ENCODE results near the gene MAGEA9B.
"Not testable (repeated sequence)": the region's sequence is repeated elsewhere in the genome, so short reads cannot be mapped to it uniquely, and the experiment has no call there.

Gene MAGEA9B

DNA sequence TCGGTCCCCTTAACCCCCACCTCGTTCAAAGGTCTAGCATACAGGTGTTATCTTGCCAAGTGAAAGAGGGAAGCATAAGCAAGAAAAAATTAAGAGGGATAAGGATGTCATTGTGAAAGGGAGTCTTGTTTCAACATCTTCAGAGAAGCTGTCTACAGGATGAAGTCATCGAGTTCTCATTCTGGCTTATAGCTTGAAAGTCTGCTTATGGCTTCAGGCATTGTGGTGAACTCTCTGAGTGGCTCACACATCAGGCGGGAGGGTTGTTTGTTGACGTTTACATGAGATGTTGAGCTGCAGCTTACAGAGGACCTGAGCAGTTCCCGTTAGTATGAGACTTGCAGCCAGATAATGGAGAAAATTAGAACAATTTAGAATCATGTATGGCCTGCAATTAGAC is 16.6 kb downstream of the MAGEA9B start:
- DNase-seq (ENCODE audit: low spot score) = no peak

- peak; percentile 27 for DNase-seq (ENCODE audit: low spot score)
These were observed 17.5 kb downstream of the MAGEA9B start for GRCh38 chrX:149569770-149570169.

GRCh38 chrX:149568701-149569296 is 18.5 kb downstream of the MAGEA9B start:
- no peak for DNase-seq (ENCODE audit: low spot score)

DNA sequence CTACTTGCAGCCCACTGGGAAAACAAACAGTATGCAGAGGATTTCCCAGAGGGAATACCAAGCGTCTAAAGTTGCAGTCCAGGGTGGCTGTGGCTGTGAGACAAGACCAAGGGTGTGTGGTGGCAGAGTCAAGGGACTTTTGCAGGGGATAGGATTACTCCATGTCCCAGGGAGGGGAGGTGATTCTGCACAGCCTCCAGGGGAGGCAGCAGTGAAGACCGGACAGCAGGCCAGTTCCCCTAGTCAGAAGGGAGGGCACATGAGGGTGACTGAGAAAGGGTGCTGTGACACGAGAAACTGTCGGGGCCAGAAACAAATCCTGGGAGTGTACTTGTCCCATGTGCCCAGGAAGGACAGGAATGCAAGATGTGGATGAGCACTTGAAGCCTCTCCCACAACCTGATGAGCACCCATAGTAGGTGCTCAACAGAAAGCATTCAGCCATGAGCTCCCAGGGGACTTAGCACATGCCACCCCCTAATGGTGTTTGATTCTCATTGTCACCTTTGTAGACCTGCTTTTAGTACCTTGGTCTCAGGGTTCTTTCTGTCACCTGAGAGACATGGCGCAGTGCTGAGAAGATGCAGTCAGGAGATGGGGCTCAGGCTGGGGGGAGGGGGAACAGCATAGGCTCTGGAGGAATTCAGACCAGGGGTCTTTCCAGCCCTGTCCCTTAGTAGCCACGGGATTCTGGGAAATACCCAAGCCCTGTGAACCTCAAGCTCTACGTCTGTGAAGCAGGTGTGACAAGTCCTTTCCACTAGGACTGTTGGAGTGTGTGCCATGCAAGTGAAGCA is 19.4 kb downstream of the MAGEA9B start:
- DNase-seq (ENCODE audit: low spot score) = no peak

GRCh38 chrX:149563359-149563758 is 23.9 kb downstream of the MAGEA9B start:
- no peak for DNase-seq (ENCODE audit: low spot score)

DNA sequence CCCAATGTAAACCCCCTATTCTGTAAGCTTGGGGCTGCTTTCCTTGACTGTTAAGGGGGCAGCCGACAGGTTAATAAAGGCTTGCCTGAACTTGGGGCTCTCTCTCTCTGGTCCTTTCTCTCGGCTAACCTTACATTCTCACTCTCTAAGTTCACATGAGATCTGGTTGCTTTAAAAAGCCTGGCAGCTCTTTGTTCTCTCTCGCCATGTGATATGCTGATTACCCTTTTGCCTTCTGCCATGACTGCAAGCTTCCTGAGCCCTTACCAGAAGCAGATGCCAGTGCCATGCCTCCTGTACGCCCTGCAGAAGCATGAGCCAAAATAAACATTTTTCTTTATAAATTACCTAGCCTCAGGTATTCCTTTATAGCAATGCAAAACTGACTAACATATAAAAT is 32.0 kb downstream of the MAGEA9B start:
- DNase-seq (ENCODE audit: low spot score) = not testable (repeated sequence)

DNA sequence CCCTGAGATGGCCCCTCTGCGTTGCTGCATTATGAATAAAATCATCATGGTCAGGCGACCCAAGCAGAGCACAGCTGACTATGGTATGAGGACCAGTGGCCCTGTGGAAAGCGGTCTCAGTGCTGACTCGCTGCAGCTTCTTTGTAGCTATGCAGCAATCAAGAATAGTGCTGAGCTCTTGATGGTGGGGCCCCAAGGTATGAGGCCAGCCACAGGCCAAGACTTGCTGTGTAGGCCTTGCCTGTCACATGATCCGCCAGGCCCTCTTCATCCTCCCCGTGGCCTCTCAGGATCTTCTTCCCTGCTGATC is 35.4 kb downstream of the MAGEA9B start:
- DNase-seq (ENCODE audit: low spot score) = not testable (repeated sequence)

DNA sequence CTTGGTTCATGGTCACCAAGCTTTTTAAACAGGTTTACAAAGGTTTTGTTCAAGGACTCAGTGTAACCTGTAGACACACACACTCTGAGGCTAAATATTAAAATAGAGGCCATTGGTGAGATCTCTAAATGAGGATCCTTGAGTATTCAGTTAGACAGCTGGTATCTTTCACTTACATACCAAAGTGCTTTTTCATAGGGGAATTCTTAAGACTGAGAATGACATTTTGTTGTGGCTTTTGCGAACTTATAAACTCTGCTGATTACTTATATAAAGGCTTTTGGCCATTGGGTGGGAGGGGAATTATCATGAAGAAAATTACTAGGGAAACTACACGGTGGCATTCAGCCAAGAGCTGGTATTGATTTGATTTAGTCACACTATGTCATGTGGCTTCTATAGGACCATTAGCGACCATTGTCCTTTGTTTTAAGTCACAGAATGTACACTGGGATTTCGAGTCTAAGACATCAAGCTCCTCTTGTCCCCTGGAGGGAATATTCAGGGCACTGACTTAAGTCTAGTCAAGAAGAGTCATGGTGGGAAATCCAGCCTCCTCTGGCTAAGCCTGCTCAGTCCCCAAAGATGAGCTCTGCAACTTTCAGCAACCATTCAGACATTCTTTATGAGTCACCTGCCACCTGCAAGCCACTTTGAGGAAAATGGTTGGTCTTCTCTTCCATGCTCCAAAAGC is 35.9 kb downstream of the MAGEA9B start:
- not testable (repeated sequence) for DNase-seq (ENCODE audit: low spot score)

DNA sequence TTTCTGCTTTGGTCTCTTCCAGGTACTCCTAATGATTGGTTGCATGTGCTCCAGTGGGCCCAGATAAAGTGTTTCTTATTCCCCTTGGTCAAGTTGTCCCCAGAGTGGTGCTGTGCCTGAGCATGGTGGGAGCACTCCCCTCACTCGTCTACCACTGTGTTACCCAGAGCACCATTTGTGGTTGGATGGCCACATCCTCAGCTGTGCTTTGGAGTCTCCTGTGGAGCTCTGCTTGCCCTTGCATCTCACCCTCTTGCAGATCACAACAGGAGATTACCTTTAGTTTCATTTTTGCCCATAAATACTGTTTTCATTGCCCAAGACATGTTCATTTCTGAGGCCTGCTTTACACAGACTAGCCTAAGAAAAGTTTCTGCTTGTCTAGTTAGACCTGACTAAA is 36.8 kb downstream of the MAGEA9B start:
- not testable (repeated sequence) for DNase-seq (ENCODE audit: low spot score)

- not testable (repeated sequence) for DNase-seq (ENCODE audit: low spot score)
These were observed 37.6 kb downstream of the MAGEA9B start, which contains the start of gene HSFX3 for GRCh38 chrX:149549701-149550100. HSFX3 (minus strand) TSS chrX:149549924; CDS start chrX:149549852, 72 bp downstream.

DNA sequence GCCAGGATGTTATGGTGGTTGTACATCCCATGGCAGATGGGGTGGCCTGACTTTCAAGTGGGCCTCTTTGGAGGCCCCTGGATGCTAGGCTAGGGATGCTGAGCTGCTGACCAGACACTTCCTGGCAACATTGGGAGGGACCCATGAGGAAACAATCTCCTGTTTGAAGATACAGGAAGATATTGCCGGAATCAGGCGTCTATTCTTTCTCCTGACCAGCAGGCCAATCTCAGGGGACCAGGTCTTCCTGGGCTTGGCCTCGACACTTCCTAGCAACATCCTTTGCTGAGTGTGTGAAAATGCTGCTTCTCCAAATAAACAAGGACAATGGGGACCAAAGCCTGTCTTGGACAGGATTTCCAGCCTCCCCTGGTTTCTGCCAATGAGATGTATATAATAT is 39.5 kb downstream of the MAGEA9B start:
- DNase-seq (ENCODE audit: low spot score) = not testable (repeated sequence)

DNA sequence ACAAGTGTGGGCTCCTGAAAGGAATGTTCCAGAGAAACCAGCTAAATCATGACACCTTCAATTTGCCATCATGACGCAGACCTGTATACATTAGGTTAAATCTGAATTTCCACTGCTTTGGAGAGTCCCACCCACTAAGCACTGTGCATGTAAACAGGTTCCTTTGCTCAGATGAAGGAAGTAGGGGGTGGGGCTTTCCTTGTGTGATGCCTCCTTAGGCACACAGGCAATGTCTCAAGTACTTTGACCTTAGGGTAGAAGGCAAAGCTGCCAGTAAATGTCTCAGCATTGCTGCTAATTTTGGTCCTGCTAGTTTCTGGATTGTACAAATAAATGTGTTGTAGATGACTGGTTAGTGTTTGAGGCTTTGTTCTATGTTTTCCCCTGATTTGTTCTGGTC is 40.3 kb downstream of the MAGEA9B start:
- not testable (repeated sequence) for DNase-seq (ENCODE audit: low spot score)

DNA sequence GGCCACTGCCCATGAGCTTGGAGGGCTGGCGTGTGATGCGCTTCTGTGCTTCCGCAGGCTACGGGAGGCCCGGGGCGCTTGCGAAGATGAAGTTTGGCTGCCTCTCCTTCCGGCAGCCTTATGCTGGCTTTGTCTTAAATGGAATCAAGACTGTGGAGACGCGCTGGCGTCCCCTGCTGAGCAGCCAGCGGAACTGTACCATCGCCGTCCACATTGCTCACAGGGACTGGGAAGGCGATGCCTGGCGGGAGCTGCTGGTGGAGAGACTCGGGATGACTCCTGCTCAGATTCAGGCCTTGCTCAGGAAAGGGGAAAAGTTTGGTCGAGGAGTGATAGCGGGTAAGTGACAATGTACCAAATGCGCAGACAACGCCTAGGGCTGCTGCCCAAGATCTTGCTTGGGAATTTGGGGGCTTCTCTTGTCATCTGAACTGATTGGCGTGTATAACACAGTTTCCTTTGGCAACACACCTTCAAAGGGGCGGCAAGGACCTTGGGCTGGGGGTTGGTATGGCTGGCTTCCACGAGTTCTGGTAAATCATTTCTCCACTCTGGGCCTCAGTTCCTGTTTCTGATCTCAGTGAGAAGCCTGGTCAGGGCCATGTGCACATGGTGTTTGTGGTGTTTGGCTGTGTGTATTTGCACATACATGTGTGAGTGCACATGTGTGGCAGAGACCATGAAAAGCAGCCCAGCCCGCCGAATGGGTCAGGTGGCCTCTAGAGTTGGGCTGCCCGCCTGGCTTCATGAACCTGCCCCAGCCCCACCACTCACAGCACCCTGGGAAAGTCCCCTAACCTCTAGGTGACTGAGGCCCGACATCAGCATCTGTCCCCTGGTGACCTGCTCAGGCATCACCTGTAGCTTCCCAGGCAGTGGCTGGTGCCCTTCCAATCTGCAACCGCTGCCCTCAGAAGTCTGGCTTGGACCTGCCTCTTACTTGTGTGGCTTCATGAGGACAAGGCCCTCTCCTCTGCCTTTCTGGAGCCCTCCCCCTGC is 41.4 kb downstream of the MAGEA9B start:
- not testable (repeated sequence) for DNase-seq (ENCODE audit: low spot score)

GRCh38 chrX:149541521-149542047 is 45.7 kb downstream of the MAGEA9B start:
- DNase-seq (ENCODE audit: low spot score) = no peak

DNA sequence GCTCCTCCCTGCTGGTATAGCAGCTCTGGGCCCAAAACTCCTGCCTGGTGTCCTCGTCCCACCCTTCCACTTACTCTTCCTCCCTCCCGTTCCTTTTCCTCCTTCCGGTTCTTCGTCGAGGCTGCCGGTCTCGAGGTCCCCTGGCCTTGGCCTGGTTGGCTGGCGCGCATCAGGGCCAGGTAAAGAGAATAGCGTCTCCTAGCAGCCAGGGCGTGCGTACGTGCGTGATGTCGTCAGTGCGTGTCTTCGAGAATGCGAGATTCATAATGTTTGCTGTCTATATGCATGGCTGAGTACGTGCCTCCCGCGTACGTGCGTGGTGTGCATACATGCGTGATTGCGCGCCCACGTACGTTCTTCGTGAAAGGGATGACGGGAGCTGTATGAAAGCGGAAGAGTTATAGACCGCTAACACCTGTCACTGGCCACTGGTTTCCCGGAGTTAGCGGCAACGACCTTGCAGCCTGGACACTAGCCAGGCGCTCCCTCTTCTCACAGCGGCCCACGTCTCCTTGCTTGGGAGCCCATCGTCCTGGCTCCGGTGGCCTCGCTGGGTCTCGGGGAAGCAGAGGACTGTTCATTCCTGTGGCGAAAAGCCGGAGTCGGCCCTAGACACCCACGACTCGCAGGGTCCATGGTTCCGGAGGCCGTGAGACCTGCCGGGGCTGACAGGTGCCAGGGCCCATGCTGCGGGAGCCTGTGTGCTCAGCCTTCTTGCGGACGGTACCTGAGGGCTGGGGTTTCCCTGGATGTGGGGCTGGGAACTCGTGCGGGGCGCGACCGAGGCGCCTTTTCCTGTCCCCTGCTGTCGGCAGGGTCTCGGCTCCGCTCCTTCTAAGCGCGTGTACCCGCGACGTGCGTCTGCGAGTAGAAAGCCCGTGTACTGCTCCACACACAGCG is 46.4 kb downstream of the MAGEA9B start, which contains the start of gene EOLA1:
TSS of gene EOLA1 (plus strand) at position 392 of the 900 bp plus-strand sequence. CDS start 4,619 bp downstream, outside the sequence.
- peak; percentile 91 for DNase-seq (ENCODE audit: low spot score)

DNA sequence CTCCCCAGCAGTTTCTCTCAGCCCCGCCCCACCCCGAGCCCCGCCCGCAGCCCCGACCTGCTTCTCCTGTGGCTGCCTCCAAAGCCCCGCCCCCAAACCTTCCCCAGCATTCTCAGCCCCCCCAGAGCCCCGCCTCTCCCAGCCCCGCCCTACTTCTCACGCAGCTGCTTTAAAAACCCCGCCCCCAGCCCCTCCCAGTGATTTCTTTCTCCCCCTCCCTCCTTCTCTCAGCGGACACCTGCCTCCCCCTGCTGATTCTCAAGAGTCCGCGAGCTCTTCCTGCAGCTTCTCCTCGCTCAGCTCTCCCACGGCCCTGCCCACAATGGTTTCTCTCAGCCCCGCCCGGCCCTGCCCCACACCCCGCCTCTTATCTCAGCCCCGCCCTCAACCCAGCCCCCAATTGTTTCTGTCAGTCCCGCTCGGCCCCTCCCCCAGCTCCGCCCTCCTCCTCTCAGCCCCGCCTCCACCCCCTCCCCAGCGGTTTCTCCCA is 47.1 kb downstream of the MAGEA9B start:
- DNase-seq (ENCODE audit: low spot score) = peak; percentile 87

DNA sequence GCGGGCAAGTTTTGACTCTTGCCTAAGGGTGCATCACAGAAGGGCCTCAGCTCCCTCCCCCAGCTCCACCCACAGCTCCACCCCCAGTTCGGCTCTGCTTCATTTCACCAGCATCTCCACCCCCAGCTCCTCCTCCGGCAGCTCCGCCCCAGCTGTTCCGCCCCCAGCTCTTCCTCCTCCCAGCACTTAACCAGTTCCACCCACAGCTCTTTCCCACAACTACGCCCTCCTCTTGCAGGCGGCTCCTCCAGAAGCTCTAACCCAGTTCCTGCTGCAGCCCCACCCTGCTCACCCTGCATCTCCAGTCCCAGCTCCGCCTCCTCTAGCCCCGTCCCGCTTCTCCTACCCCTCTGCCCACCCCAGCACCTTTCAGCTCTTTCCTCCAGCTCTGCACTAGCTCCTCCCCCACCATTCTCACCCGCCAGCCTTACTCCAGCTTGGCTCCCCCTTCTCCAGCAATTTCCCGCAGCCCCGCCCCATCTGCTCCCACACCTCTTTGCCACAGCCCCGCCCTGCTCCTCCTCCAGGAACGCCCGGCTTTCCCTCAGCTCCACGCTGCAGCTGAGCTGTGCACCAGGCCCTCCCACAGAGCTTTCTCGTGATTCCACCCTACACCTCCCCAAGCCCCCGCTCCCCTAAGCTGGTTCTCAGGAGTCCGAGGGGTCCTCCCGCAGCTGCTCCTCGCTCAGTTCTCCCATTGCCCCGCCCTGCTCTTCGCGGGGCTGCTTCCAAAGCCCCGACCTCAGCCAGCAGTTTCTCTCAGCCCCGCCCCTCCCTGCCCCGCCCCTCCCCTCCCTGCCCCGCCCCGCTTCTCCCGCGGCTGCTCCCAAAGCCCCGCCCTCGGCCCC is 47.8 kb downstream of the MAGEA9B start:
- DNase-seq (ENCODE audit: low spot score) = peak; percentile 90

DNA sequence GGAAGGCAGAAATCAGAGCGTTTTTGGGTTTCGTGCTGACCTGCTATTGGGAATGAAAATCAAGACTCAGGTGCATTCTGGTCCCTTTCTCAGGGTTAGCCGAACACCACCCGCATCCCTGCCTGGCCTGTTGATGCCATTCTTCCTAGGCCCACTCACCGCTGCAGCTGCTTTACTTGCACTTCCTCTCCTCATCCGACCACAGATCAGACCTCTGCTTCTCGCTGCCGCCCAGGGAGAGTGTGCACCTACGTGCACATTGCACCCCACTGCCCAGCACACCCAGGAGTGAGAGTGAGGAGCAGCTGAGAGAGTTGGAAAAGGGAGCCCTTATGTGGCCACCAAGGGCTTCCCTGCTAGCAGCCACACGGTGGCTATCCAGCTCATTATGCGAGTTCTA is 49.8 kb downstream of the MAGEA9B start:
- DNase-seq (ENCODE audit: low spot score) = not testable (repeated sequence)

DNA sequence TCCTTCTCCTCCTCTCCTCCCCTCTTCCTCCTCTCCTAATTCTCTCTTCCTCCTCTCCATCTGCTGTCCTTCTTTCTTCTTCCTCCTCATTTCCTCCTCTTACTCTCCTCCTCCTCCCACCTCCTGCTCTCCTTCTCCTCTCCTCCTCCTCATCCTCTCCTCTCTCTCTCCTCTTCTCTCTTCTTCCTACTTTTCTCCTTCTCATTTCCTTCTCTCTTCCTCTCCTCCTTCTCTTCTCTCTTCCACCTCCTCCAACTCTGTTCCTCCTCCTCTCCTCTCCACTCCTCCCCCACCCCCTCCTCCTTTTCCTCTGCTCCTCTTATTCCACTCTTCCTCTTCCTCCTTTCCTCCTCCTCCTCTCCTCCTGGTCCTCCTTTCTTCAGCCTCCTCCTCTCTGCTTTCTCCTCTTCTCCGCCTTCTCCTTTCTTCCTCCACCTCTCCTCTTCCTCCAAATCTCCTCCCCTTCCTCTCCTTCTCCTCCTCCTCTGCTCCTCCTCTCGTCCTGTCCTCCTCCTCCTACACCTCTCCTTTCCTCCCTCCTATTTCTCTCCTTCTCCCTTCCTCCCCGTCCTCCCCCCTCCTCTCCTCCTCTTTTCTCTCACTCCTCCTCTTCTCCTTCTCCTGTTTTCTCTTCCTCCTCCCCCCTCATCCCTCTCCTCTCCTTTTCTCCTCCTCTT is 52.2 kb downstream of the MAGEA9B start:
- not testable (repeated sequence) for DNase-seq (ENCODE audit: low spot score)

Measured in activated CD4-positive, alpha-beta T cell treated with anti-CD3 and anti-CD28 coated beads, Interleukin-2, Interleukin-4, amounts not matched to agents 100 ng/mL and 50 ng/mL, durations not matched to agents 16 hours and 8 hours (primary cell).